Left kidney (tissue), 2 donors: ENCODE measurements around the gene SYNDIG1. TPM values are rescaled to one million over a fixed set of nuclear protein-coding genes. Genes with fewer than 3 reads are reported as not detected.

ENCODE experiments used
- DNase-seq: peaks from one replicate; pipeline ENCODE4 v3.0.0-alpha.2; 2013
- polyA plus RNA-seq: library from polyadenylated mRNA; unstranded; fragments of 120-200 nt; gene quantifications from one replicate; pipeline ENCODE4 v1.2.1, GENCODE V29; 2013; ENCODE audit not compliant: insufficient read length

The SYNDIG1 gene
- polyA plus RNA-seq, 1 donor, result 6.5 TPM

GRCh38 chr20:24693466-24694156, 224.2 kb downstream of the SYNDIG1 start:
- DNase-seq, result no peak

- DNase-seq, result no peak
Measured at GRCh38 chr20:24694157-24694726, 224.8 kb downstream of the SYNDIG1 start.

- no peak for DNase-seq
Measured at GRCh38 chr20:24694727-24695528, 225.5 kb downstream of the SYNDIG1 start.

GRCh38 chr20:24695529-24696225, 226.2 kb downstream of the SYNDIG1 start:
- DNase-seq, result no peak

GRCh38 chr20:24696396-24696795, 227.0 kb downstream of the SYNDIG1 start:
- no peak for DNase-seq

- DNase-seq, result no peak
Measured at GRCh38 chr20:24697411-24697810, 228.0 kb downstream of the SYNDIG1 start.

- no peak for DNase-seq
Measured at GRCh38 chr20:24698189-24698588, 228.8 kb downstream of the SYNDIG1 start.

- no peak for DNase-seq
Measured at GRCh38 chr20:24698706-24699206, 229.3 kb downstream of the SYNDIG1 start.

GRCh38 chr20:24699321-24700165, 230.1 kb downstream of the SYNDIG1 start:
- no peak for DNase-seq

GRCh38 chr20:24700166-24700860, 230.9 kb downstream of the SYNDIG1 start:
- DNase-seq, result no peak

- no peak for DNase-seq
Measured at GRCh38 chr20:24701027-24701426, 231.6 kb downstream of the SYNDIG1 start.

- no peak for DNase-seq
Measured at GRCh38 chr20:24701668-24702067, 232.2 kb downstream of the SYNDIG1 start.

- no peak for DNase-seq
Measured at GRCh38 chr20:24702501-24703283, 233.3 kb downstream of the SYNDIG1 start.

- DNase-seq, result no peak
Measured at GRCh38 chr20:24703284-24703610, 233.8 kb downstream of the SYNDIG1 start.

- DNase-seq, result no peak
Measured at GRCh38 chr20:24704899-24705298, 235.5 kb downstream of the SYNDIG1 start.

GRCh38 chr20:24705486-24705885, 236.1 kb downstream of the SYNDIG1 start:
- DNase-seq, result no peak

GRCh38 chr20:24708411-24709295, 239.2 kb downstream of the SYNDIG1 start:
- no peak for DNase-seq
